Fibroblast of mammary gland (primary cell): ENCODE measurements around the gene RNF17.
"Not testable (repeated sequence)": the region's sequence is repeated elsewhere in the genome, so short reads cannot be mapped to it uniquely, and the experiment has no call there.

Source experiments
- DNase-seq: peaks from one replicate; pipeline ENCODE4 v3.0.0-alpha.2; 2010; ENCODE audit warnings: low read depth
- H3K4me3 ChIP-seq: 2 replicates; pipeline ENCODE4 v1.5.1; 2011; ENCODE audit warnings: low read depth, mild to moderate bottlenecking, low read length, moderate library complexity; ENCODE audit not compliant: control insufficient read depth
- TF ChIP-seq, protein P1 (sequence below): conservative IDR thresholded peaks from 2 replicates; pipeline ENCODE4 v1.5.1; 2011; ENCODE audit warnings: low read depth, low read length, inconsistent platforms; ENCODE audit not compliant: control insufficient read depth, insufficient read depth

RNF17 gene

DNA sequence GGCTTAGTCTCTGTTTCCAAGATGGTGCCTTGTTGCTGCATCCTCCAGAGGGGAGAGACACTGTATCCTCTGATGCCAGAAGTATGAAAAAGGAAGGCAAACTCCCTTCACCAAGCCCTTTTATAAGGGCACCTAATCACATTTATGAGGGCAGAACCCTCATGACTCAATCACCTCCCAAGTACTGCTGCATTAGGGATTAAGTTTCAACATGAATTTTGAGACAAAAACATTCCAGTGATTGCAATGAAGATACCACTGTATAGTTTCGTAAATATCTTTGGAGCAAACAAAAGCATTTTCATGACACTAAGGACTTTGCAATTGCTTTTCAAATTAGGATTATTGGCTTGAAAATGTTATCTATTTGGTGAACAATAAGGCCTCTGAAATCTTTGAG is 63.8 kb downstream of the RNF17 start:
- TF ChIP-seq, protein P1, sequence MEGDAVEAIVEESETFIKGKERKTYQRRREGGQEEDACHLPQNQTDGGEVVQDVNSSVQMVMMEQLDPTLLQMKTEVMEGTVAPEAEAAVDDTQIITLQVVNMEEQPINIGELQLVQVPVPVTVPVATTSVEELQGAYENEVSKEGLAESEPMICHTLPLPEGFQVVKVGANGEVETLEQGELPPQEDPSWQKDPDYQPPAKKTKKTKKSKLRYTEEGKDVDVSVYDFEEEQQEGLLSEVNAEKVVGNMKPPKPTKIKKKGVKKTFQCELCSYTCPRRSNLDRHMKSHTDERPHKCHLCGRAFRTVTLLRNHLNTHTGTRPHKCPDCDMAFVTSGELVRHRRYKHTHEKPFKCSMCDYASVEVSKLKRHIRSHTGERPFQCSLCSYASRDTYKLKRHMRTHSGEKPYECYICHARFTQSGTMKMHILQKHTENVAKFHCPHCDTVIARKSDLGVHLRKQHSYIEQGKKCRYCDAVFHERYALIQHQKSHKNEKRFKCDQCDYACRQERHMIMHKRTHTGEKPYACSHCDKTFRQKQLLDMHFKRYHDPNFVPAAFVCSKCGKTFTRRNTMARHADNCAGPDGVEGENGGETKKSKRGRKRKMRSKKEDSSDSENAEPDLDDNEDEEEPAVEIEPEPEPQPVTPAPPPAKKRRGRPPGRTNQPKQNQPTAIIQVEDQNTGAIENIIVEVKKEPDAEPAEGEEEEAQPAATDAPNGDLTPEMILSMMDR, result no peak
- no peak overlapping the region for H3K4me3 ChIP-seq
- DNase-seq, result no peak

DNA sequence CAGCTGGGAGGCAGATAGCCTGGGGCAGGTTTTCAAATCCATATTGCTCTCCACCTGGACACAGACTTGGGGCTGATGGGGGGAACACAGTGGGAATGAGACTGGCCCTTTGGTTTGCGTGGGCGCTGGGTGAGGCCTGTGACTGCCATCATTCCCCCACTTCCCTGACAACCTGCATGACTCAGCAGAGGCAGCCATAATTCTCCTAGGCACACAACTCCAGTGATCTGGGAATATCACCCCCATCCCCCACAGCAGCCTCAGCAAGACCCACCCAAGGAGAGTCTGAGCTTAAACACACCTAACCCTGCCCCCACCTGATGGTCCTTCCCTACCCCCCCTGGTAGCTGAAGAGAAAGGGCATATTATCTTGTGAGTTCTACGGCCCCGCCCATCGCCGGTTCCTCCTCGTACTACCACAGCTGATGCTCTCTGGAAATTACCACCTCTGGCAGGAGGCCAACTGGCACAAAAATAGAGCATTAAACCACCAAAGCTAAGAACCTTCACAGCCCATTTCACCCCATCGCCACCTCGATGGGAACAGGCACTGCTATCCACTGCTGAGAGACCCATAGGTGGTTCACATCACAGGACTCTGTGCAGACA is 71.0 kb downstream of the RNF17 start:
- TF ChIP-seq, protein P1, result no peak
- H3K4me3 ChIP-seq, result no peak overlapping the region
- no peak for DNase-seq

DNA sequence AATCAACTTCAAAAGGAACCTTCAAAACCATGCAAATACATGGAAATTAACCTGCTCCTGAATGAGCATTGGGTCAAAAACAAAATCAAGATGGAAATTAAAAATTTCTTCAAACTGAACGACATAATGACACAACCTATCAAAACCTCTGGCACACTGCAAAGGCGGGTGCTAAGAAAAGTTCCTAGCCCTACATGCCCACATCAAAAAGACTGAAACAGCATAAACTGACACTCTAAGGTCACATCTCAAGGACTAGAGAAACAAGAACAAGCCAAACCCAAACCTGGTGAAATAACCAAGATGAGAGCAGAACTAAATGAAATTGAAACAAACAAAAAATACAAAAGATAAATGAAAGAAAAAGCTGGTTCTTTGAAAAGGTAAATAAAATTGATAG is 73.6 kb downstream of the RNF17 start:
- not testable (repeated sequence) for DNase-seq, H3K4me3 ChIP-seq

DNA sequence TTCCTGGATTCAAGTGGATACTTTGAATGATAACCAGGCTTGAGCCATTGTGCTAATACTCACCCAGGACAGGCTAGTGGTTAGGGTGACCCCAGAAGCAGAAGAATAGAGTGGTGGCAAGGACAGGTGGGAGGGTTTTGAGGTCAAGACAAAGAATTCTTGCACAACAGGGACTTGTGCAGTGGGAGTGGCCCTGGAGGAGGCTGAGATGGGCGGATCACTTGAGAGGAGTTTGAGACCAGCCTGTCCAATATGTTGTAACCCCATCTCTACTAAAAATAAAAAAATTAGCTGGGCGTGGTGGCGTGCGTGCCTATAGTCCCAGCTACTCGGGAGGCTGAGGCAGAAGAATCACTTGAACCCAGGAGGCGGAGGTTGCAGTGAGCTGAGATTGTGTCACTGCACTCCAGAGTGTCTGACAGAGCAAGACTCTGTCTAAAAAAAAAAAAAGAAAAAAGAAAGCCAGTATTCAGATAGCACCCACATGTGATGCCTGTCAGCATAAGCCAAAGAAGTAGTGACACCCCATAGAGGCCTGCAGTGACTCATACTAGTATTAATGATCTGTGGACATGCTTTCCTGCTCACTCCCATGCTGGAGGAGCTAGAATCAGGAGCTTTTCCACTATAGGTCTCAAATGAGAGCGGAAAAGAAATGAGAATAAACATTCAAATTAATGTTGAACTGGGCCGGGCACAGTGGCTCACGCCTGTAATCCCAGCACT is 78.7 kb downstream of the RNF17 start:
- no peak overlapping the region for H3K4me3 ChIP-seq
- DNase-seq, result no peak
- TF ChIP-seq, protein P1, result no peak

DNA sequence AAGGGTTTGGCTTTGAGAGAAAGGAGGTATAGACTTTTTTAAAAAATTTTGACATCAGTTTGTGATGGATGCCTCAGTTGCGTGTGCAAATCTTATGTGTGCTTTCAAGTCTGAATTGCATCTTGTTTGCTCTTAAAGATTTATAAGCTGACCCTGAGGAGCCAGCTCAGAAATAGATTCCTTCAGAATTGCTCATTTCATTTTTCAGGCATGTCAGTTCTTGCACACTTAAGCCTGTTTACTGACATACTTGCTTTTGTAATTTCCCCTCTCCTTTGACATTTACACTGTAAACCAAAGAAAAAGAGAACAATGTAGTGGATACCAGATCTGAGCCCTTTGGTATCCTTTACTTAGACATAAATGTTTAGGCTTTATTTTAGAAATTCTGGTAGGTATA is 87.6 kb downstream of the RNF17 start:
- H3K4me3 ChIP-seq, result no peak overlapping the region
- DNase-seq, result peak; percentile 29
- TF ChIP-seq, protein P1, result no peak

DNA sequence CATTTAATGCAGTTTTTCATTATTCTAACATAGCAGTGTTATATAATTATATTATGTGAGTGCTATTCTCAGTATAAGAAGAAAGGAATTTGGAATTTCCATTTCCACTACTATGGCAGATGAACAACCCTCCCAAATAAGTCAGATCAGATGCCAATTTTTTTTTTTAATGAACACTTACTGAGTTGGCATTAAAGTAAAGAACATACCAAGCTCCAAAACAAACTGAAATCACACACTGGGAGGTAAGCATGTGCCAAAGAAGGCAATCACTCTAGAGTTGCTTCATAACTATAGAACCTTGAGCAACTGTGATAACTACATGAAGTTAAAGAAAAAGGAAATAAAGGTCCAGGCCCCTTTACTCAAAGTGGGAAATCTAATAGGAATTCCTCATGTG is 90.3 kb downstream of the RNF17 start:
- DNase-seq, result no peak
- no peak overlapping the region for H3K4me3 ChIP-seq
- TF ChIP-seq, protein P1, result no peak

DNA sequence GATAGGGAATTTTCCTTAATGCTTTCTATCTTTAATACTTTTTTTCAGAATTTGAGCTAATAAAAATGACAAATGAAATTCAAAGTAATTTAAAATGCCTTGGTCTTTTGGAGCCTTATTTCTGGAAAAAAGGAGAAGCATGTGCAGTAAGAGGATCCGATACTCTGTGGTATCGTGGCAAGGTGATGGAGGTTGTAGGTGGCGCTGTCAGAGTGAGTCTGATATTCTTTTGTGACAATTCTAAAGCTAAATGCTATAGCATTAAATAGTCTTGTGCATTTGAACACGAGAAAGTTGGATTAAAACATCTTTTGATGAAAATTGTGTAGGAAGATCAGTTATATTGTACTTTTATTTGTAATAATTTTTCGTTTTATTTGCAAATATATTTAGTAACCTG is 95.0 kb downstream of the RNF17 start:
- no peak overlapping the region for H3K4me3 ChIP-seq
- TF ChIP-seq, protein P1, result no peak
- no peak for DNase-seq
